Measurements from ENCODE around the gene MYL10.

- no peak for TF ChIP-seq POLR2A (IDR thresholded peaks at IDR 0.05)
- TF ChIP-seq CTCF (IDR thresholded peaks at IDR 0.05): no peak
Measured at GRCh38 chr7:101629171-101629570, at the start of gene MYL10.
